D721Med (cell line): ENCODE results near the gene BCOR.

Experiments used
- DNase-seq: peaks from one replicate; pipeline ENCODE4 v3.0.0; 2011; ENCODE audit warnings: low spot score; ENCODE audit not compliant: insufficient read length
- FAIRE-seq: peaks from 2 replicates; lab custom pipeline; 2011; peaks lifted over from hg19 to GRCh38; lab: Jason Lieb, UNC
- TF ChIP-seq, protein P1 (sequence below): IDR thresholded peaks from 2 replicates; pipeline ENCODE4 v1.5.1; 2012; ENCODE audit warnings: mild to moderate bottlenecking, control low read depth; ENCODE audit not compliant: insufficient read depth; ENCODE audit errors: missing control alignments

The BCOR gene

DNA sequence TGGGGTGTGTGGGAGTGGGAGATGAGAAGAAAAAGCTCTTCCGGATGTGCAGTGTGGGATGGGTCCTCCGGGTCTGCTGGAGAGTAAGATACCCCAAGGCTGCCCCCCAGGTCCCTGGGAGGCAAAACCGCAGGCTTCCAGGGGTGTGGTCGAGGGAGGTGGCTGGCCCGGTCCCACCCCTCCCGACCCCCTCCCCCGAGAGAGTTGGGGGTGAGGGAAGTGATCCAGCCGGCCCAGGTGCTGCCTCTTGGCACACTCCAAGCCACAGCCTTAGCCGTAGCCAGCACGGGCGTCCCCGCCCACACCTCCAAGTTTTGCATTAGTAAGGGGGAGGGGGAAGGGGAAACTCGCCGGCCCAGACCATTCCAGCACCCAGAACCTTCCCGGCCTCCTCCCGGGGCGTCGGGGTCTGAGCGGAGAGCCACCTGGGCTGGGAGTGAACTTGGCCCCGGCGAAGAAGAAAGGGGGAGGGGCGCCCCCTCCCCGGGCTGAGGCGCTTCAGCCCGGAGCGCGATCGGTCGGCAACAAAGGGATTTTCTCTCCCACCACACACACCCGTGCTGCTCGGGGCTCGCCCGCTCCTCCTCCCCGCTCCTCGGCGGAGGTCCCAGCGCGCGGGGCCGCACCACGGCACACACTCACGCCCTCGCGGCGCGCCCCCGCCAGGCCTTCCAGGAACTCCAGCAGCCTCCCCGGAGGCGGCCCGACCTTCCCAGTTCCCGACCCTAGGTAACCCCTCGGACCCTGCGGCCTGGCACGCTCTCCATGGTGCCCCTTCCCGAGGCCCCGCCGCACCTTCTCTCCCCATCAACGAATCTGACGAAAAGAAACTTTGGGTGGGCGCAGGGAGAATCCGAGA lies 14.4 kb downstream of the BCOR start:
- DNase-seq (no peak), FAIRE-seq (no peak)
- TF ChIP-seq, protein P1, sequence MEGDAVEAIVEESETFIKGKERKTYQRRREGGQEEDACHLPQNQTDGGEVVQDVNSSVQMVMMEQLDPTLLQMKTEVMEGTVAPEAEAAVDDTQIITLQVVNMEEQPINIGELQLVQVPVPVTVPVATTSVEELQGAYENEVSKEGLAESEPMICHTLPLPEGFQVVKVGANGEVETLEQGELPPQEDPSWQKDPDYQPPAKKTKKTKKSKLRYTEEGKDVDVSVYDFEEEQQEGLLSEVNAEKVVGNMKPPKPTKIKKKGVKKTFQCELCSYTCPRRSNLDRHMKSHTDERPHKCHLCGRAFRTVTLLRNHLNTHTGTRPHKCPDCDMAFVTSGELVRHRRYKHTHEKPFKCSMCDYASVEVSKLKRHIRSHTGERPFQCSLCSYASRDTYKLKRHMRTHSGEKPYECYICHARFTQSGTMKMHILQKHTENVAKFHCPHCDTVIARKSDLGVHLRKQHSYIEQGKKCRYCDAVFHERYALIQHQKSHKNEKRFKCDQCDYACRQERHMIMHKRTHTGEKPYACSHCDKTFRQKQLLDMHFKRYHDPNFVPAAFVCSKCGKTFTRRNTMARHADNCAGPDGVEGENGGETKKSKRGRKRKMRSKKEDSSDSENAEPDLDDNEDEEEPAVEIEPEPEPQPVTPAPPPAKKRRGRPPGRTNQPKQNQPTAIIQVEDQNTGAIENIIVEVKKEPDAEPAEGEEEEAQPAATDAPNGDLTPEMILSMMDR, result no peak

- no peak for FAIRE-seq
Observed at GRCh38 chrX:40082447-40083119, 15.2 kb downstream of the BCOR start.

GRCh38 chrX:40081679-40082068 lies 16.1 kb downstream of the BCOR start:
- no peak for FAIRE-seq
- TF ChIP-seq, protein P1, result no peak
- DNase-seq, result no peak

More at GRCh38 chrX:40082447-40083119, 15.2 kb downstream of the BCOR start:
- TF ChIP-seq, protein P1, result no peak
- no peak for DNase-seq

DNA sequence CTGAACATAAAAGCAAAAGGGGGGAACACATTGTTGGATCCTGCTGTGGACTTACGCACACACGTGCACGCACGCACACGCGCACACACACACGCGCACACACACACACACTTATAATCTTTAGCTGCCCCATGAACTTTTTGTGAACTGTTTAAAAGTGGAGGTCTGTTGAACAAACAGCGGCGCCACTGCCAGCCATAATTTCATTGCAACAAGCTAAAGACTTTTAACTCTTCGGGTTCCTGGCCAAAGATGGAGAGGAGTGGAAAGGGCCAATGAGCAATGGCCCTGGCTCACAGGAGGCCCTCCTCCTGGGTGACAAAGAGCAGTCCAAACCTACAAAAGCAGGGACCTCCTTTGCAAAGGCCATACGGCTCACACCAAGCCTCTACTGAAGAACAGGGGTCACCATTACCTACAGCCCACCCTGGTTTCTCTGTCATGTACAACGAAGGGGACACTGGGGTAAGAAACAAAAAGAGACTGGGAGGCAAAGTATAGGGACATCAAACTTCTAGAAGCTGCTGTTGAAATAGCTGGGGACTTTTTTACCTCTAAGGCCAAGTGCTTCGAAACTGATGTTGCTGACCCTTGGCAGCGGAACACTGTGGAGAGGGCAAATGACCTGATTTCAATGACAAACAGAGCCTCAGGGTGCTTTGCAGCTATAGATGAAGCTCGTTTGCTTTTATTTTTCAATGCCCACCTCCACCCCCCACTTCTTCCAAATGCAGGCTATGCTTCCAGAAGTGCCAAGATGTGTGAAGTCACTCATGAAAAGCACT lies 16.7 kb downstream of the BCOR start:
- DNase-seq (no peak), FAIRE-seq (no peak)
- TF ChIP-seq, protein P1, result no peak

GRCh38 chrX:40079572-40079971 lies 18.2 kb downstream of the BCOR start:
- FAIRE-seq, result no peak
- no peak for DNase-seq

DNA sequence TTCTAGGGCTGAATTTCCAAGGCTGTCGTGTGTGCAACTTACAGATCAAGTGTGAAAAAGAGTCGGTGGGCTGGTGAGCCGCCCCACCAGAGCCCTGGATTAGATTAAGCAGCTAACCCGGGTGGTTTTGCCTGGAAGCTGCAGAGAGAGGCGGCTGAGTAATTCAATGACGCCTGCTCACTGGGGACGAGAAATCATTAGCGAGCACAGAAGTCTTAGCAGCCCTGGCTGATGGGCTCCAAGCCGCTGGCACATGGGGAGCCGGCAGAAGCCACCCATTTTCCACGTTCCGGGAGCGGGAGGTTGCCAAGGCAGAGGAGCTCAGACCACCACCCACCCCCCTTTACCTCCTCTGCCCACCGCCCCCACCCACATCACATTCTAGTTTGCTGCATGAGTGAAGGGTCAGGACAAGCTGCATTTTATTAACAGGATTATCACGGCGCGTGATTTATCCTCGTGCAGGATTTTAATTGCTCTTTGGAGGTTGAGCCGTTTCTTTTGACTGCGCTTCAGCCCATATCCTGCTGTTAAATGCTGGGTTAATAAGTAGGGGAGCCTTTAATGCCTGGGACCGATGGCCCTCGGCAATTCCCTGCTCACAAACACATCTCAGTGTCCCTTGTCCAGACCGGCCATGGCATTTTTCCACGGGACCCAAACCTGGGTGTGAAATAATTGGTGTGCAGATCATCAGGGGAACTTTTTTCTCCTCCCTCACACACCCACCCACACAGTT lies 19.1 kb downstream of the BCOR start:
- TF ChIP-seq, protein P1, result no peak
- FAIRE-seq, result no peak
- peak; percentile 34 for DNase-seq

More at GRCh38 chrX:40079572-40079971, 18.2 kb downstream of the BCOR start:
- TF ChIP-seq, protein P1, result no peak
